NCI-H510A treated with DMSO at 0.1 percent for 48 hours (cell line): ENCODE results near the gene ZNF410.

ENCODE experiments used
- DNase-seq: peaks from one replicate; lab custom pipeline; 2025; lab: John Stamatoyannopoulos, UW

The ZNF410 gene

DNA sequence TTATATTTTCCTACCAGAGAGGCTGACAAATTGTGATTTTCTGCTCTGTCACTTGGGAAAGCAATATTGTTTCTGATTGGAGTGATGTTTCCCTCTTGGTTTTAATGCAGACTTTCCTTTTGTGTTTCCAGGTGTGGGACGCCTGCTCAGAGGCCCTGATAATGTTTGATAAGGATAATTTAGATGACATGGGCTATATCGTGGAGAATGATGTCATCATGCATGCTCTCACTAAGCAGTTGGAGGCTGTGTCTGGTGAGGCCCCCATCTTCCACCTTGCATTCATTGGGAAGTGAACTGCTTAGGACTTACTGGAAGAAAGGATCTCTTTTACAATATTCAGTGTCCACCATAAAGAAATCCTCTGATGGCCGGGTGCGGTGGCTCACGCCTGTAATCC lies 69.0 kb downstream of the ZNF410 start:
- DNase-seq = no peak

DNA sequence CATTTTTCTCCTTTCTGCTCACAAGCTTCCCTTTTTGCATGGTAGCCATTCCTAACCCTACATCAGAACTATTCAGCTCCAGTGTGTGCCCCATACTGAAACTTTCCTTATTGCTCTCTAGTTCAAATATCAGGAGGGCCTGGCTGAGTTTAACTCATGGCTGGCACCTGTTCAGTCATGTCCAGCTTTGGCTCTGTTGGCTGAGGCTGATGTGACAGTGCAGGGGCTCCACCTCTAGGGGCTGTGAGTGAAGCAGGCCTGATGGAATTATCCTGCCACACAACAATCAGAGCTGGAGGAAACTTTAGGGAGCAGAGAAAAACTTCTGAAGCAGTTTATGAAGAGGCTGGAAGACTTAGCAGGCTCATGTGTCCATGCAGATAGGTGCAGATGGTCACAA lies 71.9 kb downstream of the ZNF410 start:
- no peak for DNase-seq

- no peak for DNase-seq
These were observed 74.5 kb downstream of the ZNF410 start for GRCh38 chr14:73961192-73961591.

- no peak for DNase-seq
These were observed 78.6 kb downstream of the ZNF410 start for GRCh38 chr14:73965216-73965615.

GRCh38 chr14:73968885-73969284 lies 82.2 kb downstream of the ZNF410 start:
- no peak for DNase-seq

- DNase-seq = no peak
These were observed 86.8 kb downstream of the ZNF410 start for GRCh38 chr14:73973497-73973896.

GRCh38 chr14:73976125-73976524 lies 89.5 kb downstream of the ZNF410 start:
- no peak for DNase-seq

GRCh38 chr14:73977896-73978295 lies 91.2 kb downstream of the ZNF410 start:
- no peak for DNase-seq
